ENCODE data around the gene KCNT2. TPM values are rescaled to one million over a fixed set of nuclear protein-coding genes. Genes with fewer than 3 reads are reported as not detected.

Gene KCNT2
- total RNA-seq, 3 donors from 2014 or later: 0.49 to 2.3 (median 0.60) TPM

DNA sequence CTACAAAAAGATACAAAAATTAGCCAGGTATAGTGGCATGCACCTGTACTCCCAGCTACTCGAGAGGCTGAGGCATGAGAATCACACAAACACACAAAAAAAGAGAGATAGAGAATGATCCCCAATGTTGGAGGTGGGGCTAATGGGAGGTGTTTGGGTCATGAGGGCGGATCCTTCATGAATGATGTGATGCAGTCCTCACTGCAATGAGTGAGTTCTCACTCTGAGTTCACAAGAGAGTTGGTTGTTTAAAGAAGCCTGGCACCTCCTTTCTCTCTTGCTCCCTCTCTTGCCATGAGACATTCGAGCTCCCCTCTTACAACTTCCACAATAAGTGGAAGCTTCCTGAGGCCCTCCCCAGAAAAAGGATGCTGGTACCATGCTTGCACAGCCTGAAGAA lies 17.3 kb downstream of the KCNT2 start:
- H3K4me3 ChIP-seq: no peak overlapping the region
- TF ChIP-seq, protein P1, sequence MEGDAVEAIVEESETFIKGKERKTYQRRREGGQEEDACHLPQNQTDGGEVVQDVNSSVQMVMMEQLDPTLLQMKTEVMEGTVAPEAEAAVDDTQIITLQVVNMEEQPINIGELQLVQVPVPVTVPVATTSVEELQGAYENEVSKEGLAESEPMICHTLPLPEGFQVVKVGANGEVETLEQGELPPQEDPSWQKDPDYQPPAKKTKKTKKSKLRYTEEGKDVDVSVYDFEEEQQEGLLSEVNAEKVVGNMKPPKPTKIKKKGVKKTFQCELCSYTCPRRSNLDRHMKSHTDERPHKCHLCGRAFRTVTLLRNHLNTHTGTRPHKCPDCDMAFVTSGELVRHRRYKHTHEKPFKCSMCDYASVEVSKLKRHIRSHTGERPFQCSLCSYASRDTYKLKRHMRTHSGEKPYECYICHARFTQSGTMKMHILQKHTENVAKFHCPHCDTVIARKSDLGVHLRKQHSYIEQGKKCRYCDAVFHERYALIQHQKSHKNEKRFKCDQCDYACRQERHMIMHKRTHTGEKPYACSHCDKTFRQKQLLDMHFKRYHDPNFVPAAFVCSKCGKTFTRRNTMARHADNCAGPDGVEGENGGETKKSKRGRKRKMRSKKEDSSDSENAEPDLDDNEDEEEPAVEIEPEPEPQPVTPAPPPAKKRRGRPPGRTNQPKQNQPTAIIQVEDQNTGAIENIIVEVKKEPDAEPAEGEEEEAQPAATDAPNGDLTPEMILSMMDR (IDR thresholded peaks at IDR 0.05): no peak
- no peak for DNase-seq
- H3K36me3 ChIP-seq (ENCODE audit: low read depth): no peaks in the 10 kb centered on the region
- ATAC-seq: no peak
- H3K9me3 ChIP-seq: no peaks in the 10 kb centered on the region
- intact Hi-C loops (cut with DNase I, micrococcal nuclease): no loop called here
- H3K4me1 ChIP-seq (ENCODE audit: low read depth): no peaks in the 10 kb centered on the region

DNA sequence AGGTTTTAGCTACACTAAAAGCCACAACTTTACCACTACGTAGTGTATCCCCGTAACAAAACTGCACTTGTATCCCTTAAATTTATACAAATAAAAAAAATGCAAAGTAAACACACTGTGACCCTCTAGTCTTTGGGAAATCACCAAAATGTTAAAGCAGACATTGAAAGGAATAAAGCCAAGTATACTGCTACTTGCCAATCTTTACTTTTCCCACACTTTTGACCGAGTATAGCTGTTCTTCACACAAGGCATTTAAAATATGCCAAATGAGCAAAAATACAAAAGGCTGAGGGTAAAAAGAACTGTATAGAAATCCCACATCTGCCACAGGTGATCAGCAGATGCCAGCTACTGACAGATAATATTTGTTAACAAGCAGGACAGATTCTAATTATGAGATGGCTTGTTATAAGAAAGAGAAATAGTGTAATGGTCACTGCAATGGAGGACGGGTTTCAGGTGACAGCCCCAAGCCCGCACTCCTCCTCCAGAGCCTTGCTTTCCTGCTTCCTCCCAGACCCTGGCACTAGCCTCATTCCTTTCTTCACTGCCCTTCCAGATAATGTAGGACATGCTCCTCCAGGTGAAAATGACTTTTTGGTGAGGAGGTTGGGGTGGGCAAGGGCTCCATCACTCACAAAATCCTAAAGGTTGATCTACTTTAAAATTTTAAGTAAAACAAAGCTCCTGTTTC lies 18.1 kb downstream of the KCNT2 start:
- H3K36me3 ChIP-seq (ENCODE audit: low read depth): no peaks in the 10 kb centered on the region
- no peaks in the 10 kb centered on the region for H3K4me1 ChIP-seq (ENCODE audit: low read depth)
- intact Hi-C loops (cut with DNase I, micrococcal nuclease): no loop called here
- TF ChIP-seq, protein P1 (IDR thresholded peaks at IDR 0.05): no peak
- ATAC-seq (no peak), DNase-seq (no peak)
- no peak overlapping the region for H3K4me3 ChIP-seq
- H3K9me3 ChIP-seq: no peaks in the 10 kb centered on the region

DNA sequence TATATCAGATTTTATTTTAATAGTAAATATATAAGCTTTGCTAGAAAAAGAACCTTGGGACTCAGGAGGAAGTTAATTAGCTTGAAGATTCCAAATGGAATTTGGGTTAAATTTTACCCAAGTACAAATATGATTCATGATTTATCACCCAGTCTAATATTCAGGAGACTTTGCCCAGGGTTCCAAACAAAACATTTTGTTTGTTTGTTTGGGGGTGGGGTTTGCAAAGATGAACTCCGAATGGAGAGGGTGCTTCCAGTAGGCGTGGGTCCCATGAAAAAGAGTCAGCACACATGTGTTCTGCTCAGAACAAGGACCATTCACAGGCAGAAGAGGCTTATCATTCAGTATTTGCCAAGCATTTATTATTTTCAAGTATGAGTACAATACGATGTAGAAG lies 23.5 kb downstream of the KCNT2 start:
- Histone ChIP-seq H3K4me1 (ENCODE audit: low read depth) (no peaks in the 10 kb centered on the region), H3K4me3 (no peak overlapping the region), H3K36me3 (ENCODE audit: low read depth) (no peaks in the 10 kb centered on the region), H3K9me3 (no peaks in the 10 kb centered on the region)
- intact Hi-C loops (cut with DNase I, micrococcal nuclease): no loop called here
- TF ChIP-seq, protein P1 (IDR thresholded peaks at IDR 0.05): no peak
- ATAC-seq (no peak), DNase-seq (no peak)

DNA sequence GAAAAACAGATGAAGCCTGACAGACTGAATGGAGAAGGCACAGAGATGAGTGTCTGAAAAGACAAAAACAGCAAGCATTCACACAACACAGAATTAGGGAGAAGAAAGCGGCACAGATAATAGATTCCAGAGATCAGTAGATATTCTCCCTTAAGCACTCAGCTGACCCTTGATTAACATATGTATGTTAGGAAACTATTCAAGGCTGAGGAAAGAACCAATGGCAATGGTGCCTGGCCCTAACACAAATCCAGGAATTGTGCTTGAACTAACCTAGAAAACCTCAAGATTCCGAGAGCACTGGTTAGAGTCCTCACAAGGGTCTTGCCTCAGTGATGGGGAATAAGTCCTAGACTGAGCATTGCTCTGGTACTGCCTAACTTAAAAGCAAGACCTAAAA lies 30.9 kb downstream of the KCNT2 start:
- ATAC-seq (no peak), DNase-seq (no peak)
- TF ChIP-seq, protein P1 (IDR thresholded peaks at IDR 0.05): no peak
- no peak overlapping the region for H3K4me3 ChIP-seq
- intact Hi-C loops (cut with DNase I, micrococcal nuclease): no loop called here
- H3K9me3 ChIP-seq: no peaks in the 10 kb centered on the region
- H3K4me1 ChIP-seq (ENCODE audit: low read depth): no peaks in the 10 kb centered on the region
- no peaks in the 10 kb centered on the region for H3K36me3 ChIP-seq (ENCODE audit: low read depth)

DNA sequence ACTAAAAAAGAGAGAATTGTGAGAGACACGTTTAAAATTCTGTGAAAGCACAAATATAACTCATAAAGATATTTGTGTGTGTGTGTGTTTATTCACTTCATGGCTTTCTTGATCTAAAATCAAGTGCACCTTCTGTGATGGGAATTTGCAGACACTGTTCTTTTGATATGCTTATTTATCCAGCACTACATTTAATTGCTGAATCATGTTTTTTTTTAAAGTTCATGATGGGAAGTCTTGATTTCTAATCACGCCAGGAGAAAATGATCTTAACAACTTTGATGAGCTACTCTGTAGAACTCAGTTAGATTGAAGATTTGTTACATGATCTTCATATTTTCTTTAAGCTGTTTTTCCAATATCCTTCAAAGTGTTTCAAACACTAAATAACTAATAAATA lies 35.0 kb downstream of the KCNT2 start:
- DNase-seq (no peak), ATAC-seq (no peak)
- Histone ChIP-seq H3K4me1 (ENCODE audit: low read depth) (no peaks in the 10 kb centered on the region), H3K4me3 (no peak overlapping the region), H3K36me3 (ENCODE audit: low read depth) (no peaks in the 10 kb centered on the region), H3K9me3 (no peaks in the 10 kb centered on the region)
- intact Hi-C loops (cut with DNase I, micrococcal nuclease): no loop called here
- TF ChIP-seq, protein P1 (IDR thresholded peaks at IDR 0.05): no peak

DNA sequence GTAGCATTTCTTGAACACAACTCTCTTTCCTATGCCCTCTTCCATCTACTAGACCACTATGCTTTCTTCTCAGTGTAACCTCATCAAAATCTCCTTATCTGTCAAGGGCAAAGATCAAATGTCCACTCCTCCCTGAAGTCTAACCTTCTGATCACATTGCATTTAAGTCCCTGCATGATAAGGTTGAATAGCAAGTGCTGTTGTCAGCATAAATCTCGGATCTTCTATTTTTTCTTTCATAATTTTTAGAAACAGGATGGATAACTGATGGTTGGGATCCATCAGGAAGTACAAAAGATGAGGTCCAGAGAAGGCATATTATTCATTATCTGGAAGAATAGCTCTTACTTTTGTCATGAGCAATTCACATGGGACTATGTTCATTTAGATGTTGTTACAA lies 41.0 kb downstream of the KCNT2 start:
- Histone ChIP-seq H3K36me3 (ENCODE audit: low read depth) (no peaks in the 10 kb centered on the region), H3K4me1 (ENCODE audit: low read depth) (no peaks in the 10 kb centered on the region), H3K4me3 (no peak overlapping the region), H3K9me3 (peaks cover 16% of the 10 kb centered on the region)
- TF ChIP-seq, protein P1 (IDR thresholded peaks at IDR 0.05): no peak
- DNase-seq (no peak), ATAC-seq (no peak)
- intact Hi-C loops (cut with DNase I, micrococcal nuclease): no loop called here

Measured in mucosa of descending colon (tissue), 3 donors.